Measurements from ENCODE around the gene ZNF778.
"Not testable (repeated sequence)": the region's sequence is repeated elsewhere in the genome, so short reads cannot be mapped to it uniquely, and the experiment has no call there.

ZNF778 gene

GRCh38 chr16:89257757-89258465, 40.4 kb downstream of the ZNF778 start:
- no peak for FAIRE-seq

GRCh38 chr16:89259901-89260300, 42.4 kb downstream of the ZNF778 start:
- not testable (repeated sequence) for FAIRE-seq

- FAIRE-seq: peak; percentile 11
Observed at GRCh38 chr16:89261691-89262563, 44.4 kb downstream of the ZNF778 start.

GRCh38 chr16:89264800-89265550, 47.5 kb downstream of the ZNF778 start:
- no peak for FAIRE-seq

GRCh38 chr16:89265647-89266046, 48.1 kb downstream of the ZNF778 start:
- no peak for FAIRE-seq

GRCh38 chr16:89266521-89267134, 49.1 kb downstream of the ZNF778 start:
- FAIRE-seq: no peak

- not testable (repeated sequence) for FAIRE-seq
Observed at GRCh38 chr16:89267746-89268145, 50.2 kb downstream of the ZNF778 start.

- no peak for FAIRE-seq
Observed at GRCh38 chr16:89268585-89268984, 51.1 kb downstream of the ZNF778 start.

- FAIRE-seq: no peak
Observed at GRCh38 chr16:89268987-89269735, 51.7 kb downstream of the ZNF778 start.

GRCh38 chr16:89269805-89270665, 52.5 kb downstream of the ZNF778 start:
- no peak for FAIRE-seq

- no peak for FAIRE-seq
Observed at GRCh38 chr16:89270666-89271345, 53.3 kb downstream of the ZNF778 start.

GRCh38 chr16:89272631-89273030, 55.1 kb downstream of the ZNF778 start:
- no peak for FAIRE-seq

- no peak for FAIRE-seq
Observed at GRCh38 chr16:89273741-89274472, 56.4 kb downstream of the ZNF778 start.

- FAIRE-seq: no peak
Observed at GRCh38 chr16:89274561-89275283, 57.2 kb downstream of the ZNF778 start.

GRCh38 chr16:89275284-89275584, 57.7 kb downstream of the ZNF778 start:
- FAIRE-seq: no peak

- FAIRE-seq: no peak
Observed at GRCh38 chr16:89275837-89276720, 58.6 kb downstream of the ZNF778 start.

GRCh38 chr16:89277049-89277448, 59.5 kb downstream of the ZNF778 start:
- FAIRE-seq: no peak

GRCh38 chr16:89277641-89278341, 60.3 kb downstream of the ZNF778 start:
- no peak for FAIRE-seq
